ENCODE results near the gene EHF.

DNA sequence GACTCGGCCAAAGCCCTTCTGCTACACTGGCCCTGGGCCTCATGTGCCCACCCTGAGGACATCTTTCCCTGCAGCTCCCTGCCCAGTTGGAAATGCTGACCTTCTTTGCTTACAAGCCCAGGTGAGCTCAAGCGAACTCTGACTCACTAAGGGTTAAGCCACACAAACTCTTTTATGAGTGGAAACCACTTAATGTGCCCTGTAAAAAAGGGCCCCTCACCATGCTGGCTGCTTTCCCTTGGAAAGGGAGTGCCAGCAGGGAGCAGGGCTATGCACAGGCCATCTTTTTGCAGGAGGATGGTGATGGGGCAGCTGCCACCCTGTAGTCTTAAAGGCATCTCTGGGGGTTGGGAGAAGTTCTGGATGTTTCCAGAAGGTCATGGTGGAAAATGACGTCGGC is 18.7 kb downstream of the EHF start:
- TF ChIP-seq, protein P1, sequence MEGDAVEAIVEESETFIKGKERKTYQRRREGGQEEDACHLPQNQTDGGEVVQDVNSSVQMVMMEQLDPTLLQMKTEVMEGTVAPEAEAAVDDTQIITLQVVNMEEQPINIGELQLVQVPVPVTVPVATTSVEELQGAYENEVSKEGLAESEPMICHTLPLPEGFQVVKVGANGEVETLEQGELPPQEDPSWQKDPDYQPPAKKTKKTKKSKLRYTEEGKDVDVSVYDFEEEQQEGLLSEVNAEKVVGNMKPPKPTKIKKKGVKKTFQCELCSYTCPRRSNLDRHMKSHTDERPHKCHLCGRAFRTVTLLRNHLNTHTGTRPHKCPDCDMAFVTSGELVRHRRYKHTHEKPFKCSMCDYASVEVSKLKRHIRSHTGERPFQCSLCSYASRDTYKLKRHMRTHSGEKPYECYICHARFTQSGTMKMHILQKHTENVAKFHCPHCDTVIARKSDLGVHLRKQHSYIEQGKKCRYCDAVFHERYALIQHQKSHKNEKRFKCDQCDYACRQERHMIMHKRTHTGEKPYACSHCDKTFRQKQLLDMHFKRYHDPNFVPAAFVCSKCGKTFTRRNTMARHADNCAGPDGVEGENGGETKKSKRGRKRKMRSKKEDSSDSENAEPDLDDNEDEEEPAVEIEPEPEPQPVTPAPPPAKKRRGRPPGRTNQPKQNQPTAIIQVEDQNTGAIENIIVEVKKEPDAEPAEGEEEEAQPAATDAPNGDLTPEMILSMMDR (IDR thresholded peaks at IDR 0.05; ENCODE audit: insufficient read depth, low read length, poor library complexity, severe bottlenecking) = no peak
- TF ChIP-seq EZH2phosphoT487 (conservative IDR thresholded peaks at IDR 0.05; ENCODE audit: low read length) = no peak
